GM18867 (cell line): Measurements from ENCODE around the gene INIP.
"Not testable (repeated sequence)": the region's sequence is repeated elsewhere in the genome, so short reads cannot be mapped to it uniquely, and the experiment has no call there.

Experiments
- ATAC-seq: cut with Tn5 transposase; IDR thresholded peaks from one replicate; pipeline ENCODE4 v1.9.1; 2021; ENCODE audit warnings: mild to moderate bottlenecking, moderate library complexity; ENCODE audit not compliant: unreplicated experiment

Gene INIP

DNA sequence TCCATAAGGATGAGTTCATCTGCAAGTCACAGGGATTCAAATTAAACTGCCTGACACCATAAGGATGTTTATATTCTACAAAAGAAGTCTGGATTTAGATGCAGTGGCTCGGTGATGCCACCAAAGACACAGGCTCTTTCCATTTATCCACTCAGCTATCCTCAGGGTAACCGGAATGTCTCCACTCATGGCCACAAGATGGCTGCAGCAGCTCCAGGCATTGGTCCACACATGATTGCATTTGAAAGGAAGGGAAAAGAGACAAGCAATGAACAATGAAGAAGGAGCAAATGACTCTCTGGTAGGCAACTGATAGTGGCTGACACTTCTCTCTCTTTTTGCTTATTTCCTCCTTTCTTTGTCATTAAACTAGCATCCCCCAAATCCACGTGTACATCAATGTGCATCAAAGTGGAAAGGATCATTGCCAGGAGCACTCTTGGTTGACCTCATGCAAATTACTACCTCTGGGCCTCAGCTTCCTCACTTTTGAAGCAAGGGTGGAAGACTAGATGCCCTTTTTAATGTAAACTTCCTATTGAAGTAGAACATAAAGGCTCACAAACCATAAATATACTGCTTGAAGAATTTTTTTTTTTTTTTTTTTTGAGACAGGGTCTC lies 25.4 kb upstream of the INIP start:
- no peak for ATAC-seq

DNA sequence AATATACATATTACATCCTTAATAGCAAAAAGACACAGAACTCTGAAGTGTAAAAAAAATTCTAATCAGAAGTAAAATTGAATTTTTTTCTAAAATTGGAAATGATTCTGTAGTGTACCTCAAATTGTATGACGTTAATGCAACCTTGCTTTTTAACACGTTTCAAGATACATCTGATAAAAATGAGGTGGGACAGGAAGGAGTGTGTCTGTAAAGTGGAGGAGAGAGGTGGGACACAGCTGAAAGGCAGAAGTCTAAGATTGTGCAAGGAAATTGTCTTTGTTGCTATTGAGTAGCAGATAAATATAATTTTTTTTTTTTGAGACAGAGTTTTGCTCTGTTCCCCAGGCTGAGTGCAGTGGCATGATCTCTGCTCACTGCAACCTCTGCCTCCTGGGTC lies 17.0 kb upstream of the INIP start:
- ATAC-seq: no peak

DNA sequence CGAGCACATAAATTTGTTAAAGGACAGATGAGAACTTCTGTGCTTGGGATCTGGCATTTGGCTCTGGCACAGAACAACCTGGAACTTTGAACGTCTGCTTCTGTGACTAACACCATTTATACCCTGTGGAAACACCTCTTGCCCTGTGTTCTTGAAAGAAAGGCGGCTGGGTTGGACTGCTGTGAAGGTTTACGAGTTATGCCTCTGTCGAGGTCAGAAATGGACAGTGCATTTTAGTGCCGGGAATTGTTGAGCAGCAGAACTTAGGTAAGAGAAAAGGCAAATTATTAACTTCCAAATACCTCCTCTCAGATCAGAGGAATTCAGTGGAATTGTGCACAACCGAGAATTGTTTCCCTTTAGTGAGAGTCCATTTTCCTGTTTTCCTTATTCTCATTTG lies 14.1 kb upstream of the INIP start:
- no peak for ATAC-seq

DNA sequence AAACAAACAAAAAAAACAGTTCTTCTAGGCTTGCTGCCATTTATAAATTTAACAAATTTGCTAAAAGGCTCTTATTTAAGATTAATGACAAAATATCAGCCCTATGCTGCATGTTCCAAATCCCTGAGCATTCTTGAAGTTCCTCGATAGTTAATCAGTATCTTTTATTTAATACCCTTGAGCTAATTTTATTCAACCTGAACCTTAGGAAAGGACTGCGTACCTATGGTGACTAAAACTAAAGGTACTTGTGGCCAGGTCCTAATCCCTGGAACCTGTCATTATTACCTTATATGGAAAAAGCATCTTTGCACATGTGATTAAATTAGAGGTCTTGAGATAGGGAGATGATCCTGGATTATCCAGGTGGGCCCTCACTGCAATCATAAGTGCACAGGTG lies 10.5 kb upstream of the INIP start:
- ATAC-seq: no peak

DNA sequence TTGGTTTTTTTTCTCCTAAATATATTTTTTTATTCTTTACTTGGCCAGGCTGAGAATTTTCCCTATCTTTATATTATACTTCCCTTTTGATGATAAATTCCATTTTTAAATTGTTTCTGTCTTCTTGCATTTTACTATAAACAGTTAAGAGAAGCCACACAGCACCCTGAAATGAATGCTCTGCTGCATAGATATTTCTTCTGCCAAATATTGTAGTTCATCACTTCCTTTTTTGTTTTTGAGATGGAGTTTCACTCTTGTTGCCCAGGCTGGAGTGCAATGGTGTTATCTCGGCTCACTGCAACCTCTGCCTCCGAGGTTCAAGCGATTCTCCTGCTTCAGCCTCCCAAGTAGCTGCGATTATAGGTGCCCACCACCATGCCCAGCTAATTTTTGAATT lies 8.5 kb upstream of the INIP start:
- peak; percentile 62 for ATAC-seq

DNA sequence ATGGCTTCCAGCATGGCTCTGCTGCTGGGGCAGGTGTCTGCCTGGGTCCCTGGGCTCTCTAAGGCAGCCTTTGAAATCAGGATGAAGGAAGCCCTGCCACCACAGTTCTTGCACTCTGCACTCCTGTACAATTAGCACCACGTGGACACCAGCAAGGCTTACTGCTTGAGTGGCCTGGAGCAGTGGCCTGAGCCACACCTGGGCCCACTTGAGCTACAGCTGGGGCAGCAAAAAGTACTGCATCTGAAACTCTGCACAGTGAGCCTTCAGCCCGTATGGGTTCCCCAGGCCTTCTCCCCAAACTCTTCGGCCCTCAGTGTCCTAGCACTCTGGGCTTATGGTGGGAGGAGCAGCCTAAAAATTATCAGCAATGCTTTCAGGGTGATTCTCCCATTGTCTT lies 8.0 kb upstream of the INIP start:
- peak; percentile 62 for ATAC-seq

DNA sequence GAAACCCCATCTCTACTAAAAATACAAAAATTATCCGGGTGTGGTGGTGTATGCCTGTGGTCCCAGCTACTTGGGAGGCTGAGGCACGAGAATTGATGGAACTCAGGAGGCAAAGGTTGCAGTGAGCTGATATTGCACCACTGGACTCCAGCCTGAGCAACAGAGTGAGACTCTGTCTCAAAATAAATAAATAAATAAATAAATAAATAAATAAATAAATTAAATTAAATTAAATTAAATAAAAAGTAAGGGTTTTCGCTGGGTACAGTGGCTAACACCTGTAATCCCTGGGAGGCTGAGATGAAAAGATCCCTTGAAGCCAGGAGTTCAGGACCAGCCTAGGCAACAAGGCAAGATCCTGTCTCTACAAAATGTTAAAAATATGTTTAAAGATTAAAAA lies 4.8 kb upstream of the INIP start:
- not testable (repeated sequence) for ATAC-seq

DNA sequence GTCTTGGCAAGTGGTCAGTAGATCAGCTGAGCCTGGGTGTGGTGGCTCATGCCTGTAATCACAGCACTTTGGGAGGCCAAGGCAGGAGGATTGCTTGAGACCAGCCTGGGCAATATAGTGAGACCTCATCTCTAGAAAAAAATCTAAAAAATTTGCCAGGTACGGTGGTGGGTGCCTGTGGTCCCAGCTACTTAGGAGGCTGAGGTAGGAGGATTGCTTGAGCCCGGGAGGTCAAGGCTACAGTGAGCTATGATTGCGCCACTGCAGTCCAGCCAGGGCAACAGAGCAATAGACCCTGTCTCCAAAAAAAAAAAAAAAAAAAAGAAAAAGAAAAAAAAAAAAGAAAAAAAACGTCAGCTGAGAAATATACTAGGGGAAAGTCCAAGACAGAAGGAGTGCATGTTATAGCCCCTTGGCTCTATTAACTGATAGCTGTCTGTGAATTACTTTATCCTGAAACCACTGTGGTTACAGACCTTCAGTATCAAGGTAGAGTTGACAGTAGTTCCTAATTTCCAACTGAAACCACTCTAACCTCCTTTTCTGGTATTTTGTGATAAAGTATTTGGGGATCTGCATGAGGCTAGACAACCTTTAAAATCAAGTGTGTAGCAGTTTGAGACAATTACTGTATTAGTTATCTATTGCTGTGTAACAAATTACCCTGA lies 2.3 kb upstream of the INIP start:
- ATAC-seq: no peak

DNA sequence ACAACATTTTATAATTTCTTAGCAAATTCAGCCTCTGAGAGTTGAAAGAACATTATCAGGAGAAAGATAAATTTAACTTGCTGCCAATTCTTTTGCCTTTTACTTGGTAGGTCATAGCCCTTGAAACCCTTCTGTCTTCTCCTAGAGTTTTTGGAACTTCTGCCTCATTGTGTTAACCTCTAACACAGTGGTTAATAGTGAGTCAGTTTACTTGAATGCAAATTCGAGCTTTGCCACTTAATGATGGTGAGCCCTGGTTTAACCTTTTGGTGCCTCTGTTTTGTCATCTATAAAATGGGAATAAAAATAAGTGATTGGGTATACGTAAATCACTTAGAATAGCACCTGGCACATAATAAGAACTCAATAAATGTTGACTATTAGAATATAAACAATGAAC lies 1.8 kb upstream of the INIP start:
- no peak for ATAC-seq

DNA sequence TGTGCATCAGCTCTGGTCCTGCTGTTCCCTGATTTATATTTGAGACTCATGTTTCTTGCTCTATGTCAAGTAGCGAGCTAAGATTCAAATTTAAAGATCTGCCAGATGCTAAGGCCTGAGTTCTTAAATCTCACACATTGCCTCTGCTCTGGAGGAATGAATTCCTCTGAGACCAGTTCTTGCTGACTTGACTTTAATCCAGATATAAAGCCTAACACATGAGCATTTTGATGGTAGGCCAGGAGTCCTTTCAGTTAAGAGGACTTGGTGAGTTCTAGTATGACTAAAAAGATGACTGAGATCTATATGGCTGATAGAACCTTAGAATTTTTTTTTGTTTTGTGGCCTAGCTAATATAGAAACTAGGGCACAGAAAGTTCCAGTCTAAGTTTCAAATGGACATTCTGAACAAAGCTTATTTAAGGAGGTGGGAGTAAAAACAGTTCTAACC lies 1.3 kb upstream of the INIP start:
- no peak for ATAC-seq

DNA sequence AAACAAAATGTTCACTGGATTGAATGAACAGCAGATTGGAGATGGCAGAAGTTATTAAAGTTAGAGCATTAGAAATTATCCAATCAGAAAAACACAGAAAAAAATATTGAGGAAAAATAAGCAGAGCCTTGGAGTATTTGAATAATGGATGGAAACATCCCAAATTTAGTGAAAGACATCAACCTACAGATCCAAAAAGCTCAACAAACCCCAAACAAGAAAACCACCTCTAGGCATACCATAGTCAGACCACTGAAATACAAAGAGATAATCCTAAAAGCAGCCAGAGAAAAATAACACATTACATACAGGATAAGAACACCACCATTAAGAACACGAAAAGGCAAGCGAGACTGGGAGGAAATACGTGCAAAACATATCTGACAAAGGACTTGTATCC lies 5.2 kb downstream of the INIP start:
- no peak for ATAC-seq

DNA sequence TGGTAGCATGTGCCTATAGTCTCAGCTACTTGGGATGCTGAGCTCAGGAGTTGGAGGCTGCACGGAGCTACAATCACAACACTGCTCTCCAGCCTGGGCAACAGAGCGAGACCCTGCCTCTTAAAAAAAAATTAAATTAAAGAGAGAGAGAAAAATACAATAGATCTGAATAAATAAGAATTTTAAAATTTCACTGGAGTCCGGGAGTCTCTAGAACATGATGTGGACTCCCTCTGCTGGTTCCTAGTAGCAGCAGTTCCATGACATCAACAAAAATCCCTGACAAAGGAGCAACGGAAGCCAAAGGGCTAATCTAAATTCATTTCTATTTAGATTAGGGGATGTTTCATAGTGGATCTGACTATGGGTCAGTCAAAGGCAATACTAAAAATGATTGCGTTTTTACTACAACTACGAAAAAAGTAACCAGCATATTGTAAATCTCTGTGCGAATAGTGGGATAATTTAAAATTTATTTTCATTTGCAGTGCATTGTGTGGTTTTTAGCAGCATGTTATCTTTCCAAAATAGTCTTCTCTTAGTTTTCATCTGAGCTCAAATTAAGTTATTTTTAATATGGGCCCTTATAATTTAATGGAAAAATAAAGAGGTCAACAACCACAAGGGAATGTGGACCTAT lies 6.7 kb downstream of the INIP start:
- ATAC-seq: no peak

DNA sequence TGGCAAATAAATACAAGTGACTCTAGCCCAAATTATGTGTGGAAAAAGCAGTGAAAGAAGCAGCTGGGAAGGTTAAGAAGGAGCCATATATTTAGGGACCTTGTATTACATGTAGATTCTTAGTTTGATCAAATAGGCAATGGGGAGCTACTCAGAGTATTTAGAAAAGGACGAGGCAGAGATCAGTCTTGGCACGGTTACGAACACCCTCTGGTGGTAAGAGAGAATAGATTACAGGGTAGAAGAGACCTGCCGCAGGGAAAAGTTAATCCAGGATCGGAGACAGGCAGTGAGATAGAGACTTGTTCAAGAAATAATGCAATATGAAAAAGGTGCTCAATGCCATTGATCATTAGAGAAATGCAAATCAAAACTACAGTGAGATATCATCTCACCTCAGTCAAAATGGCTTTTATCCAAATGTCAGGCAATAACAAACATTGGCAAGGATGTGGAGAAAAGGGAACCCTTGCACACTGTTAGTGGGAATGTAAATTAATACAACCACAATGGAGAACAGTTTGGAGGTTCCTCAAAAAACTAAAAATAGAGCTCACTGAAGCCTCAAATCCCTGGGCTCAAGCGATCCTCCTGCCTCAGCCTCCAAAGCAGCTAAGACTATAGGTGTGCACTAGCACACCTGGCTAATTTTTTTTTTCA lies 12.0 kb downstream of the INIP start:
- ATAC-seq: no peak

DNA sequence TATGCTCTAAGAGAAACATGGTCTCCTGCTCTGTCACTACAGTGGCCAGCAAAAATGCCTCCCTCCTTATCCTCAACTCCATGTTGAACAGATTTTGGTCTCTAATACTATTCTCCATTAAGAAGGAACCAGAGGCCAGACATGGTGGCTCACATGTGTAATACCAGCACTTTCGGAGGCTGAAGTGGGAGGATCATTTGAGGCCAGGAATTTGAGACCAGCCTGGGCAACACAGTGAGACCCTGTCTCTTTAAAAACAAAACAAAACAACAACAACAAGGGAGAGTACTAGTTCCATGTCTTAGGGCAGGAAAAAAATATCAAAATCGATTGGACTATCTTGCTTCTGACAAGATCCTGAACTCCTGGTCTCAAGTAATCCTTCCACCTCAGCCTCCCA lies 14.6 kb downstream of the INIP start:
- no peak for ATAC-seq

DNA sequence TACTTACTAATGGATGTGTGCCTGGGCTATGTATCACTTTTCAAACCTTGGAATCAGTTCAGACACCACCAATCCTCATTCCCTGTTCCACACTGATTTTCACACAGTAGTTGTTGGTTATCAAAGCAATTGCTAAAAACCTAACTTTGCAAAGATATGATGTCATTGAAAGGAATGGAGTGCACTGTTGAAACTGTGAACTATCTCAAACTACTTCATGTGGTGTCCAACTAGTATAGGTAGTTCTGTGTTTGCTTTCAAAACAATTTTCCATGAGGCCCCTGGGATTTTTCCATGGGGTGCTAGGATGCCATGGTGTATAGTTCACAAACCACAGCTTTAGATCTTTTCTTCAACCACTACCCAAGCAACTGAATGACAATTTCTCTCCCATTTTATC lies 17.8 kb downstream of the INIP start:
- no peak for ATAC-seq

DNA sequence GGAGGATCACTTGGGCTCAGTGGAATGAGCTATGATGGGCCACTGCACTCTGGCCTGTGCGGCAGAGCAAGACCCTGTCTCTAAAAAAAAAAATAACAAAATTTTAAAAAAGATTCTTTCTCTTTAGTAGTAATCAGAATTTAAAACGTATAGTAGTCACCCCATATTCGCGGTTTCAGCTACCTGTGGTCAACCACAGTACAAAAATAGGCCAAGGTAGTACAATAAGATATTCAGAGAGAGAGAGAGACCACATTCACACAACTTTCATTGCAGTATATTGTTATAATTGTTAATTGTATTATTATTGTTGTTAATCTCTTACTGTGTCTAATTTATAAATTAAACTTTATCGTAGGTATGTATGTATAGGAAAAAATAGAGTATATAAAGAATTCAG lies 18.7 kb downstream of the INIP start:
- peak; percentile 92 for ATAC-seq

DNA sequence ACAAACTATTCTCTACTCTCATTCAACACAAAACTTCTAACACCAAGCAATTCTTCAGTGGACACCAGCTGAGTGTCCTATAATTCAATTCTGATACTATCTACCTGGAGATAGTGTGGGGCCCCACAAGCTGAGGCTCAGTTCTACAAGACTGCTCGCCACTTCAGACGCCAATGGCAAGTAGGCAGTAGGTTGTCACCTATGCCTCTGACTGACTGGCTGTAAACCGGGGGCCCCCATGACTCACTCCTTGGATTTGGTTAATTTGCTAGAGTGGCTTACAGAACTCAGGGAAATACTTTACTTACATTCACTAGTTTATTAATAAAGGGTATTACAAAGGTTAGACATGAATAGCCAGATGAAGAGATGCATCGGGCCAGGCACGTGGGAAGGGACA lies 21.5 kb downstream of the INIP start:
- no peak for ATAC-seq

DNA sequence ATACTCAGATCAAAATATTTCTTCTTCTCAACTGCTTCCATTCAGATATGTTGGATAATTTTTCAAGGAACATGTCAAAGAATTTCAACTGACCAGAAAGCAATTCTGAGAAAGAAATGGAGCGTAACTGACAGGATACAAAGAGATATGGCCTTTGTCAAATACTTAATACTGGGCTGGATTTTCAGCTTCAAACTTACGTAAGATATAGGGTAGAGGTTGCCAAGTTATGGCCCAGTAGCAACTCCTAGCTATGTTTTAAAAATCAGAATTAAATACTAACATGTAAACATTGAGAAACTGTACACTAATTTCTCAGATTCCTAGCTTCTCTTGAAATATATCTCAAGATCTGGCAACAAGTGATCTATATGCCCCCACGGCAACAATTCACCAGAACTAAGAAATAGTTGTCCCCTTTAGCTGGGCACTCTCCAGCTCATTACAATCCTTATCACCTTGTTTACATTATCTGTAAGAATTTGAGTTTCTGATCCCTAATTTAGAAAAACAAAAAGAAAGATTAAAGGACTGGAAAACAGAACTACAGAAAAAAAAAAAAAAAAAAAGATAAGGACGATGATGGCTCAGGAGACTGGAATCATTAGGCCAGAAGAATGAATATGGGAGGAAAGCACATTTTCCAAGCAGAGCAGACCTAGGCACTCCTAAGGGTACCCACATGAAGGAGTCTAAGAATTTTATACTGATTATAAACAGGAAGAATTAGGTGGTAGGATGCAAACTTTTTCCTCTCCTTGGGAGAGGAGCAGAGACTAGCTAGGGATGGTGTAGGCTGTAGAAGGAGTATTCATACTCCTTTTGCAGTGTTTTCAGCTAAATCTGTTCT lies 23.0 kb downstream of the INIP start:
- ATAC-seq: no peak

DNA sequence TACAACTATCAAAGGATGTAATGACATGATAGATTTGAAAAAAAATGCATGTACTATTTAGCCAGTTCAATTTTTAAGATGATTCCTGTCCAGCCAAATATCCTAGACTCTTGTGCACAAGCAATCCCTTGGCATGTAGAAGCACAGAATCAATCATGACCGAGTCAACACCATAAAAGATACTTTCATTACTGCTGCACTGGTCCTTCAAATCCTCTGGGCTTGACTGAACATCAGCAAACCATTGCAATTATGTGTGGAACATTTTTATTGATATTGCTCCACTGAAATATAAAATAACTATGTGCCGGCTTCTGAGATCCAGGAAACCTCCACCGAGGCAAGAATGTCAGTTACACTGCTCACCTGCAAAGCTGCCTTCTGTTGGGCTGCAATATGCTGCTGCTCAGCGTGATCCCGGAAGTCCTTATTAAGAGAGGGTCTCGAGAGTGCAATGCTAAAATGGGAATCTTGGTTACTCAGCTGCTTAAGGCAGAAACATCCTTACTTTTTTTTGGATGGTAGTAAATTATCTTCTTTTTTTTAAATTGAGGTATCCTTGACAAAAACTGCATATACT lies 28.7 kb downstream of the INIP start:
- ATAC-seq: no peak

DNA sequence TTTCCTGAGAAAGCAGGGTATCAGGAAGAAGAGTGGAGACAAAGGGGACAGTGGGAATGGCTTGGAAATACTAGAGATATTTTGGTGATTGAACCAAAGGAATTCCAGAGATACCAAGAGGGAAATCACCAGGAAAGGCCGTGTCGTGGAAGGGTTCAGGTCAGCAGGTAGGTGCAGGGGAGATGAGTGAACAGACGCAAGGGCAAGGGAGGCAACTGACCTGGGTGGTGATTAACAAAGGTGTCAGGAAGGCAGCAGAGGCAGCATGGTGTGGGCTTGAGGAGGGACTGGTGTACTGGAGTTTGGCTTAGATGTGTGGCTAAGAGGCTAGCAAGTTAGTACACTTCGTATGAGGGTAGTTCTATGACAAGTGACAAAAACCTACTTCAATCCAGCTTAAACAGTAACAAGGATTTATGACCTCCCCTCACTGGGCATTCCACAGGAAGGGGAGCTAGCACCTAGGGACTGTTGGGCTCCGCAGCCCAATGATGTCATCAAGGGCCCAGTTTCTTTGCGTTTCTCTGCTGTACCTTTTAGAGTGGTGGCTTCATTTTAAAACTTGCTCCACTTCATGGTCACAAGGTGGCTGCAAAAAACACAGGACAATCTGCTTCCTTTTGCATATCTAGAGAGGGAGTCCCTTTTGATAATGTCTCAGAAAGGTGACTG lies 37.0 kb downstream of the INIP start:
- ATAC-seq: no peak
